Measurements from ENCODE around the gene ANO10.

The ANO10 gene

GRCh38 chr3:43326891-43327581, 294.8 kb downstream of the ANO10 start:
- no peak for TF ChIP-seq CTCF (IDR thresholded peaks at IDR 0.05; ENCODE audit: control extremely low read depth, extremely low read depth, low read depth, missing control alignments)
- DNase-seq (ENCODE audit: extremely low spot score), result no peak
- ChIA-PET CTCF (interaction anchor here (1.5 kb wide), 1 partner anchor 21 kb away, joined by 4 read pairs; no protein-coding TSS in a partner anchor), POLR2A (no interaction called here)

GRCh38 chr3:43323541-43323940, 298.3 kb downstream of the ANO10 start:
- ChIA-PET POLR2A (no interaction called here), CTCF (interaction anchor here (1.4 to 1.8 kb wide), 2 partner anchors 11 to 14 kb away, joined by 4 to 6 read pairs; no protein-coding TSS in a partner anchor)
- no peak for DNase-seq (ENCODE audit: extremely low spot score)
- no peak for TF ChIP-seq CTCF (IDR thresholded peaks at IDR 0.05; ENCODE audit: control extremely low read depth, extremely low read depth, low read depth, missing control alignments)

GRCh38 chr3:43320288-43320687, 301.5 kb downstream of the ANO10 start:
- ChIA-PET CTCF (interaction anchor here (1.2 to 1.4 kb wide), 3 partner anchors 9 to 23 kb away, joined by 3 to 4 read pairs (median 3); no protein-coding TSS in a partner anchor), POLR2A (no interaction called here)
- DNase-seq (ENCODE audit: extremely low spot score), result no peak
- TF ChIP-seq CTCF (IDR thresholded peaks at IDR 0.05; ENCODE audit: control extremely low read depth, extremely low read depth, low read depth, missing control alignments), result no peak

GRCh38 chr3:43319794-43320193, 302.0 kb downstream of the ANO10 start:
- TF ChIP-seq CTCF (IDR thresholded peaks at IDR 0.05; ENCODE audit: control extremely low read depth, extremely low read depth, low read depth, missing control alignments), result no peak
- ChIA-PET POLR2A (no interaction called here), CTCF (interaction anchor here (1.2 to 1.4 kb wide), 2 partner anchors 21 to 22 kb away, joined by 3 to 4 read pairs; no protein-coding TSS in a partner anchor)
- no peak for DNase-seq (ENCODE audit: extremely low spot score)

- no peak for TF ChIP-seq CTCF (IDR thresholded peaks at IDR 0.05; ENCODE audit: control extremely low read depth, extremely low read depth, low read depth, missing control alignments)
- ChIA-PET CTCF (no interaction called here), POLR2A (no interaction called here)
- no peak for DNase-seq (ENCODE audit: extremely low spot score)
Measured at GRCh38 chr3:43319376-43319775, 302.4 kb downstream of the ANO10 start.

- no peak for DNase-seq (ENCODE audit: extremely low spot score)
- ChIA-PET POLR2A (no interaction called here), CTCF (interaction anchor here (0.7 to 1.0 kb wide), 2 partner anchors 15 to 21 kb away, joined by 3 read pairs; no protein-coding TSS in a partner anchor)
- TF ChIP-seq CTCF (IDR thresholded peaks at IDR 0.05; ENCODE audit: control extremely low read depth, extremely low read depth, low read depth, missing control alignments), result no peak
Measured at GRCh38 chr3:43317461-43318316, 304.1 kb downstream of the ANO10 start.
